Umbilical cord (tissue), 2 donors: ENCODE data around the gene XAGE3. TPM values are rescaled to one million over a fixed set of nuclear protein-coding genes. Genes with fewer than 3 reads are reported as not detected.
"Not testable (repeated sequence)": the region's sequence is repeated elsewhere in the genome, so short reads cannot be mapped to it uniquely, and the experiment has no call there.

Source experiments
- DNase-seq: peaks from one replicate; pipeline ENCODE4 v3.0.0-alpha.2; 2015; ENCODE audit warnings: low spot score
- total RNA-seq: library from RNA; depleted of rRNA; stranded (reverse); fragments of >200 nt; gene quantifications from one replicate; pipeline ENCODE4 v1.2.3, GENCODE V29; 2014; ENCODE audit warnings: low replicate concordance; ENCODE audit not compliant: insufficient read depth

The XAGE3 gene, protein sequence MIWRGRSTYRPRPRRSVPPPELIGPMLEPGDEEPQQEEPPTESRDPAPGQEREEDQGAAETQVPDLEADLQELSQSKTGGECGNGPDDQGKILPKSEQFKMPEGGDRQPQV
- total RNA-seq: not detected

DNA sequence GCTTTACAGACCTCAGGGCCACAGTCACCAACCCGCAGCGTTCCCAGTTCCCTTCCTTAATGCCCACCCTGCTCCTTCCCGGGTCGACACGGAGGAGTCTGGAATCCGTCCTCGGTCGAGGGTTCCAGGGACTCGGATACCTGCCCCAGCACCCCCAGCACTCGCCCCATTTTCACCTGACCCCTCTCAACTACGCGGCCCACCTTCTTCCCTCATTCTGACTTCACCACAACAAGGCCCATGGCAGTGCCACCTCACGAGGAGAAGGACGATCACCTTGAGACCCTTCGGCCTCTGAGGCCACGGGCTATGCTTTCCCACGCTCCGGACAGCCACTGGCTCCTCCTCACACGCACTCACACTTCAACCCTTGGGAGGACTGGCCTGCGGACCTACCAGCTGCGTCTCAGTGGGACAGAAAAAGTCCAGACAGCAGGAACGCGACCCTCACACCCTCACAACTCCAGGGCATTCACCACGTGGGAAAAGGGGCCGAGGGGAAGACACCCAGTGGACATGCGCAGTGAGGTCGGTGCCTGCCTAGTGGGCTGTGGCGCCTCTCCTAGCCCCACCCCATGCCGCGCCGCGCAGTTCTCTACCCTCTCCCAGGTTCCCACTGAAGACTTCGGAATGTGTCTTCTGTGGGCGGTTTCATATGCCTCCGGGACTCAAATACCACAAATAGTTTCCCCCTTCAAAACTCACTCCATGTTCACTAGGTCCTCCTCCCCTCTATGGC lies at the start of gene XAGE3:
XAGE3 (minus strand) TSS at position 474 of the 739 bp plus-strand sequence. CDS start 950 bp downstream, outside the sequence.
- no peak for DNase-seq

DNA sequence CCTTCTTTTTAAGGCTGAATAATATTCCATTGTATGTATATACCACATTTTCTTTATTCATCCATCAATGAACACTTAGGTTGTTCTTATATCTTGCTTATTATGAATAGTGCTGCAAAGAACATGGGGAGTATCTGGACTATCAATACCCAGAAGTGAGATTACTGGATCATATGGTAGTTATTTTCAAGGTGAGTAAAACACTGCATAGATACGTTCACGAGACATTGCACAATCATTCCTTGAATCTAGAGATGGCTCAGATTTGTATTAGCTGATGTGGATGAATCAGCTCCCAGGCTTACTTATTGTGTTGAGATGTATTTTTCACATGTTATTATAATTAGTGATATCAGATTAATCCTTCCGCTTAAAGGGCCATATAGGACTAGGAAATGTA lies 46.8 kb upstream of the XAGE3 start:
- DNase-seq: not testable (repeated sequence)

DNA sequence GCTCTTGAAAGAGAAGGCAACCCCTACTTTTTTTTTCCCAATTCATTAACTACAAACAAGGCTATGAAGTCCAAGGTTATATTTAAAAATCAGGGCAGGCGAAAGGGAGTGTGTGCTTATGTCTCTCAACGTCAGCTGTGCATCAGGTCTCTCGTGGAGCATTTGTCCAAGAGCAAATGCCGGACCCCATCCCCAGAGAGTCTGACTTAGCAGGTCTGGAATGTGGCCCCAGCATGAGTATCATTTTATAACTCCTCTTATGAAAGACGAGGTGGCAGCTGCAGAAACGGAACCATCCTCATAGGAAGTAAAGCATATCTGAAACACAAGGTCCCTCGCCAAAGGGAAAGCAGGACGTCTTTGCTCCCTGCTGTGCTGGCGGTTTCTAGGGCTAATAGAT lies 45.8 kb upstream of the XAGE3 start:
- DNase-seq: not testable (repeated sequence)

DNA sequence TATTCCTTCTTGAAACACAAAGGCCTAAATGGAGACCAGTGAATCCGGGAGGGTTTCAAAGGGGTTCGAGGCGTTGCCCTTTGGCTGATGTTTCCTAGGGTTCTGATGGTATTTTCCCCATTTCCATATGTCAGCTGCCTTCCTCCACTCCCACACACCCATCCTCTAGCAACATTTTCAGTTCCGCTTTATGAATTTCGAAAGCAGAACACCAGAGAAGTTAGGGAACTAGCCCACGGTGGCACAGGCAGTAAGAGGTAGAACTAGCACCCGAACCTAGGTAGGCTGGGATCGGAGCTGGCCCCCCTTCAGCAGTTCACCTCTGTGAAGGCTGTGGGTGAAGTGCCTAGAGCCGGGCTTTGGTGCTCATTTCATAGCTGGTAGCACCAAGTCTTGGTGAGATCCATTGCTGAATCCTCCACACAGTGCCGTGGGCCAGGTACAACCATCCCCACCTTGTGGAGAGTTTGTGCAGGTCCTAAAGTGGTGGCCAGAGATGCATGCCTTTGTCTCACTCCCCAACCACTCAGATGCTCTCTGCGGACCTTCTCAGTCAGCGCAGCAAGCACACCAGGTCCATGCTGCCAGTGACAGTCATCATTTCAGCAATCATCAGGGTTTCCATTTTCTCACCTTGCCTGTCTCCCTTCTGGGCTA lies 41.6 kb upstream of the XAGE3 start:
- DNase-seq: not testable (repeated sequence)

DNA sequence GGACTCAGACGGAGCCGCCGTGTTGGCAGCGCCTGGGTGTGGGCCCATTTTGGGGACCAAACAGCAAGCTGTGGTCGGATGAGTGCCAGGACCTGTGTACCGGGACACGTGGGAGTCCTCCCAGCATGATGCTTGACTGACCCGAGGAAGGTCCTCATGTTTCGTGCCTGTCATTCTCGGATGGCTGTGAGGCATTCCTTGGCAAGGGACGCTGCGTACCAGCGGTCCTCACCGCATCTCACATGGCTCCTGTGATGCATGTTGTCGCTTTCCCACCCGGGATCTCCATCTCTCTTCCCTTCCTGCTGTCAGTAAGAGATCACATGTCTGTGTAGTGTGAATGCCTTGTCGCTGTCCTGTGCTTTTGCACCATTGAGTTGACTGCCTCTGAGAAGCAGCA lies 40.0 kb upstream of the XAGE3 start:
- not testable (repeated sequence) for DNase-seq

DNA sequence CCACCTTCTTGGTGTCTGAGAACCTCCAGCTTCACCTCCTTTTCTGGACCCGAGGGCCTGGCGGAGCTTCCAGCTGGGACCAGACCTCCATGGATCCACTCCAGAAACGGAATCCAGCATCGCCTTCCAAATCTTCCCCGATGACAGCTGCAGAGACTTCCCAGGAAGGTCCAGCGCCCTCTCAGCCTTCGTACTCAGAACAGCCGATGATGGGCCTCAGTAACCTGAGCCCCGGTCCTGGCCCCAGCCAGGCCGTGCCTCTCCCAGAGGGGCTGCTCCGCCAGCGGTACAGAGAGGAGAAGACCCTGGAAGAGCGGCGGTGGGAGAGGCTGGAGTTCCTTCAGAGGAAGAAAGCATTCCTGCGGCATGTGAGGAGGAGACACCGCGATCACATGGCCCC lies 39.3 kb upstream of the XAGE3 start:
- DNase-seq: not testable (repeated sequence)

DNA sequence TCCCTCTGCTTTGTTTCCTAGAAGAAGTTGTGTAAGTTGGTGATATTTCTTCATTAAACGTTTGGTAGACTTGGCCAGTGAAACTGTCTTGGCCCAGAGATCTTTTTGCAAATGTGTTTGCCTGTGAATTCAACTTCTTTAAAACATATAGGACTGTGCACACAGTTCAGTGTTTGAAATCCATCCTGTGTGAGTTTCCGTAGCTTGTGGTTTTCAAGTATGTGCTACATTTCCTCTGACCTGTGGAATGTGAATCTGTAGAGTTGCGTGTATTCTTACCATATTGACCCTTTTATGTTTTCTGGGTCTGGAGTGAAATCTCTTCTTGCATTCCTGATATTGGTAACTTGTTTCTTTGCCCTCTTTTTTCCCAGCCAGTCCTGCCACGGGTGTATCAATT lies 38.2 kb upstream of the XAGE3 start:
- DNase-seq: not testable (repeated sequence)

DNA sequence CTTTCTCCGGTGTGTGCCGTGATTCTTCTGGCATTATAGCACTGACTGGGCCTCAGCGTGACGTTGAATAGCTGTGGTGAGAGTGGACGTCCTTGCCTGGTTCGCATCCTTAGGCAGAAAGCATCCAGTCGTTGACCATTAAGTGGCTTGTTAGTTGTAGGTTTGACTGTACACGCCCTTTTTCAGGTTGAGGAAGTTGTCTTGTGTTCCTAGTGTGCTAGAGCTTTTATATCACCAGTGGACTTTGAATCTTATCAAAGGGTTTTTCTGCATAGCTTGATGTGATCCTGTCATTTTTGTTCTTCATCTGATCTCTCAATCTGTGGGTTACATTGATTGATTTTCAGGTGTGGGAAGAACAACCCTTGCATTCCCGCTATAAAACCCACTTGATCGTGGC lies 37.6 kb upstream of the XAGE3 start:
- not testable (repeated sequence) for DNase-seq

DNA sequence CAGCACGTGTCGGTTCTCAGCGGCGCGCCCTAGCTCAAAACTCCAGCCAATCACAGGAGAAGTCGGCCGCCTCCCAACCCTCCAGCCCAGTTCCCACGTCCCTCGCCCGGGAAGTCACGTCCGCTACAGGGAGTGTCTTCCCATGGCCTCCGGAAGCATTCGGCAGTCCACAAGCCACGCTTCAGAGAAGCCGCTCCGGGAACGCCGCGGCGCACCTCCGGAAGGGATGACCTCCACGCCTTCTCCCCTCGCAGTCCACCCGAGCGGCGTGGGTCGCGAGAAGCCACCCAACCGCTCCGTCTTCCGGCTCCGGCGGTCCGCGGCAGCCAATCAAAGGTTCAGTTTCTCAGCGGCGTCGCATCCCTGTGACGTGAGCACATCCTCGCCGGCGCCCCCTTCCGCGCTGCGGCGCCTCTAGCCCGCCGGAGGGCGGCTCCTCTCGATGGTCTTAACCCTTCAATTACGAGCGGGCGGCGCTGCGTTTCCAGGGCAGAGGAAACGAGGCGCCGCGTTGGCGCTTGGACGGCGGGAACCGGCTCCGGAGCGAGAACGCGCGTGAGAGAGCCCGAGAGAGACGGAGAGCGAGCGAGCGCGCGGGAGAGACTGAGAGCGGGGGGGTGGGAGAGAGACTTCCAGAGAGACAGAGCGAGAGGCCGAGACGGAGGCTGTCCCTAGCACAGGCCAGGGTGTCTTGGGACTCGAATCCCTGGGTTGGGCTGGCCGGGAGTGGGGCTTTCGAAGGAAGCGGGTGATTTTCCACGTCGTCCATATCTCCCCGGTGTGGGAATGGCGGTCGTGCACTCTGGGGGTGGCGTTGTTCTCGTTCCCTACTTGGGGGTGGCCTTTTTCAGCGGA lies 29.2 kb upstream of the XAGE3 start, which contains the start of gene FAM156B:
FAM156B (plus strand) TSS at position 476 of the 855 bp plus-strand sequence. CDS start 9,896 bp downstream, outside the sequence.
- not testable (repeated sequence) for DNase-seq

DNA sequence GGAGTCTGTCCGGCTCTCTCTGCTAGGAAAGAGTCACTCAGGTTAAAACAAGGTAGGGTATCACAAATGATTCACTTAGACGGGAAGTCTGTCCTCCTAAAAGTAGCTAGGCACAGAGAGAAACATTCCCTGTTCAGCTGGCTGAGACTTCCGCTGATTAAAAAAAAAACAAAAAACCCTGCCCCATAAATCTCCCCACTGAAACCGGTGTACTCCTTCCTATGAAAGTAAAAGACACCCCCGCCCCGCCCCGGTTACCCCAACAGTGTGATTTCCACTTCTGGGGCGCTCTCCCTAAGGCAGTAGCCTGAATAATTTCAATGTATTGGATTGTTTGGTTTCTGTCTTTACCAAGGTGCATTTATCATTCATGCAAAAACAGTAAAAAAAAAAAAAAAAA lies 28.6 kb upstream of the XAGE3 start:
- DNase-seq: not testable (repeated sequence)

DNA sequence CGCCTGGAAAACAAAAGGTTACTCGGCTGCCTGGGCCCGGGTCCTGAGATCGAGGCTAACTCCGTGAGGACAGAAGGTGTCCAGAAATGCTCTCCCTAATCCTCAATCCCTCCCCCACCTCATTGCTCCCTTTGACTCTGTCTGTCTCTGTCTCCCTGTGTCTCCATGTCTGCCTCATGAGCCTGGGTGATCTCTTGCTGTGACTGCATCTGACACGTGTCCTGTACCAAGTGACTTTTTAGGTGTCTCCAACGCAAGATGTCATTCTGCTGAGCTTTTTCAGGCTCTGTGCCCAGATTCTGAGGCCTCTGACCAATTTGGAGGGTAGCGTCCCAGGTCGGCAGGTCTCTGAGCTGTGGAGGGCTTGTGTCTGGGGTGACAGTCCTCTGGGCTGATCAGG lies 20.2 kb upstream of the XAGE3 start:
- not testable (repeated sequence) for DNase-seq

DNA sequence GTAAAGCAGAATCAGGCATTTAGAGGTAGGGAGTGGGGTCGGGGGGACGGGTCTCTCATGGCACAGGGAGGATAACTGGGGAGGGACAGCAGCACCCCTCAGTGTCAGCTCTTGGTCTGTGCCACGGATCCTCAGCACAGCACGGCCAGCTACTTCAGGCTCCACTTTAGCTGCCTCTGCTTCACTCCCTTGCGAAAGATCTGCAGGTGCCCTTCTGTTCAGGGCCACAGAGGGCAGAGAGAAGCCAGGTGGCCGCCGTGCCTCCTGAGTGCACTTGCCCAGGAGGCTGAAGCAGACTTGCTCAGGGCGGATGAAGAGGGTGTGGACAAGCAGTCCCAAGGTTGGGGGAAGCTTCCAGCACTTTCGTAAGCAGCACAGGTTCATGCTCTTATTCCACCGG lies 19.6 kb upstream of the XAGE3 start:
- DNase-seq: not testable (repeated sequence)

DNA sequence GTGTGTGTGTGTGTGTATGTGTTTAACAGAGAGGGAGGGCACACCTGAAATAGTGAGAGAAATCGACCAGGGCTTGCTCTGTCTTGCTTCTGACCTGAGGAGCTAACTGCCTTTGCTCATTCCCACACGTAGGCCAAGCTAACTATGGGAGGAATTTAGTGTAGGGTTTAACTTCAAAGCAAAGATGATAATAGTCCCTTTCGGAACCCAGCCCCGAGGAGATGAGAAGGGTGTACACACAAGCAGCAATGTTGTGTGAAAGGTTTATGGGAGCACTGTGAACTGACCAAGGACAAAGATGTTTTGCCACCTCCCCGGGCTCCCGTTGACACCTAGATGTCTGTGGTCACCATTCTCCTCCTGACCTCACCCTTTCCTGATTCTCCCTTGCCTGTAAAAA lies 8.5 kb upstream of the XAGE3 start:
- DNase-seq: peak; percentile 13

DNA sequence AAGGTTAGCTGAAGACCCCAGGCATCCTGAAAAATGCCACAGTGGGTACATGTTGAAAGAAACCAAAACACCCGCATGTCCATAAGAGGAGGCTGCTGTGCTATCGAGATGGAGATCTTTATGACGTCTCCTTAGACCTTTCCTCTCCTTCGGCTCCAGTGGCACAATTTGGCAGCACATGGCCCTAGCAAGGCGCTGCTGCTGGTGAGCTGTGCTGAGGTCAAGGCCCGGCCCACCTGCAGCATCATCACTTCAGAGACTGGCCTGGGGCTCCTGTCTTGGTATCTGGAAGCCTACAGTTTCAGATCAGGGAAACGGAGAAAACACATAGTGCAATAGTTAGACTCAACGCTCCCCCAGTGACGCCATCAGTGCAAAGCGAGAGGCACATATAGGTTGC lies 7.6 kb upstream of the XAGE3 start:
- DNase-seq: not testable (repeated sequence)

DNA sequence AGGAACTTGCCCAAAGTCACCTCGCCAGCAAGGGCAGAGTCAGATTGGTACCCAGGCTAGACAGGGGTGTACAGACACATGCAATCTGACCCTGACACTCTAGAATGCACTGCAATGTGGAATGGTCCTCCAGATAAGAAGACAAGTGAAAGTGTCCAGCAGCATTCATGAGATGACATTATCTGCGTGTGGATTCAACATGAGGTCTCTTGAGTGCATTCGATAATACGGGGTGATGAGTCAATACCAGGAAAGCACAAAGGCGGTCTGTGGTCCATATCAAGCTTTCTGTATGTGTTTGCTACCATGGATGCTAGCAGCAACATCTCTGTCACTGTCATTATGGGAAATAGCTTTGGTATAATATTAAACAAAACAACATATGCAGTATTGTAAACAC lies 6.8 kb upstream of the XAGE3 start:
- DNase-seq: no peak

DNA sequence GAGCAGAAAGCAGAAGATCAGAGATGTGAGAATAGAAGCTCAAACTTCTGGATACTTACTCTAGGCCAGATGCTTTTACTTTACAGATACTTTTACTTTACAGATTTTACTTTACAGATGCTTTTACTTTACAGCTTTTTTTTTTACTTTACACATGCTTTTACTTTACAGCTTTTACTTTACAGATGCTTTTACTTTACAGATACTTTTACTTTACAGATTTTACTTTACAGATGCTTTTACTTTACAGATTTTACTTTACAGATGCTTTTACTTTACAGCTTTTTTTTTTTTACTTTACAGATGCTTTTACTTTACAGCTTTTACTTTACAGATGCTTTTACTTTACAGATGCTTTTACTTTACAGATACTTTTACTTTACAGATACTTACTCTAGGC lies 5.9 kb upstream of the XAGE3 start:
- DNase-seq: not testable (repeated sequence)

DNA sequence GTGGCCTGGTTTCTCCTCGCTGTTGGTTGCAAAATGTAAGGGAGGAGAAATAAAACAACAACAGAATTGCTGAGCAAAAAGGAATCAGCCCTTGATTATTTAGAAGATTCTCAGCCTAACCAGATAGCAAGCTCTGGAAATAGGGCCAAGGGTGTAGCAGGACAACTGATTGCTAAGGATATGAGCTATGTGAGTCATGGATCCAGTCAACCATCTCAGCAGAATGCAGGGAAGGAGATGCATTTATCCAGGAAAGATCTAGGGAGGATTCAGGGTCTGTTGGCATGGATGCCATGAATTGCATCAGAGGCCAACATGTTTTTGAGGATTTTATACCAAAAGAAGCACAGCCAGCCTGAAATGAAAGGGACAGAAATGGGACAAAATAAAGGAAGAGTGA lies 2.2 kb upstream of the XAGE3 start:
- DNase-seq: no peak

DNA sequence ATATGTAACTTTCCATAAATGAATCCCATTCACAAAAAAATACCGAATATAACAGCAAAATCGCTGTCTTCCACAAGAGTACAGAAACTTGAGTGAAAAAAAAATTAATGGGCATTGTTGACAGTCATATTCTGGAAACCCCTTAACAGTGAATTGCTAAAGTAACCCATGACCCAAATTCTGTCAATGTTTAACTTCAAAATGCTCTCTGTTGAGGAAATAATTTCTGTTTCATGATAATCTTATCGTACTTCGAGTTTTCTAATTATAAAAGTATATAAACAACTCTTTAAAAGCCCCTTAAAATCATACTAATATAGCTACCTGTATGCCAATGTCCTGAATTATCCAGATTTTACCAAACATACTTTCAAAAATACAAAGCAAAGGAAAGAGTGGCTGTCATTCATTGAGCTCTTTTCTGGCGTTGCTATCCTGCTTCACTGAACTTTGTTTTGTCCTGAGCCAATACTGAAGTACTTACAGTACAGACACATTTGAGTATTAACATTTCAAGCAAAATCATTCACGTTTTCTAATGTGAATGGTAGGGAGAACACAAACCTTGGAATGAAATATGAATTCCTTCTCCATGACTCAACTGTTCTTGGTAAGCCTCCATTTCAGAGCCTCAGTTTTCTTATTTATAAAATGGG lies 2.4 kb downstream of the XAGE3 start:
- no peak for DNase-seq

DNA sequence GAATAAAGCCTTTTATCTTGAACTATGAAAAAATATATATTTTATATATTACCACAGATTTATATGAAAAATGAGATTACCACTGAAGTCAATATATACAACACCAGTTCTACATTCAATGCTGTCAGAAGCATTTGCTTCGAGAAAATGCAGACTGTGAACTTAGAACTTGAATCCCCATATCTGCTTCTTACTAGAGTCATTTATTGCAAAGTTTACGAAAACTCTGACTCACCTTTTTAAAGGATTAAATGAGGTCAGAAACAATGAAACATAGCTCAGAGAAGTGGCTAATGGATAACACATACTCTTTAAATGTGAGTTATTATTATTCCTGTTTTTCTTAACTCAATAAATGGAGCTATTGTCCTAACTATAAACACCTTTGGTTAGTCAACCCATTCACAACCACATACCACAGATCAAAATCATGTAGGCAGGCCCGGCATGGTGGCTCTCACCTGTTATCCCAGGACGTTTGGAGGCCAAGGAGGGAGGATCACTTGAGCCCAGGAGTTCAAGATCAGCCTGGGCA lies 10.8 kb downstream of the XAGE3 start:
- not testable (repeated sequence) for DNase-seq

DNA sequence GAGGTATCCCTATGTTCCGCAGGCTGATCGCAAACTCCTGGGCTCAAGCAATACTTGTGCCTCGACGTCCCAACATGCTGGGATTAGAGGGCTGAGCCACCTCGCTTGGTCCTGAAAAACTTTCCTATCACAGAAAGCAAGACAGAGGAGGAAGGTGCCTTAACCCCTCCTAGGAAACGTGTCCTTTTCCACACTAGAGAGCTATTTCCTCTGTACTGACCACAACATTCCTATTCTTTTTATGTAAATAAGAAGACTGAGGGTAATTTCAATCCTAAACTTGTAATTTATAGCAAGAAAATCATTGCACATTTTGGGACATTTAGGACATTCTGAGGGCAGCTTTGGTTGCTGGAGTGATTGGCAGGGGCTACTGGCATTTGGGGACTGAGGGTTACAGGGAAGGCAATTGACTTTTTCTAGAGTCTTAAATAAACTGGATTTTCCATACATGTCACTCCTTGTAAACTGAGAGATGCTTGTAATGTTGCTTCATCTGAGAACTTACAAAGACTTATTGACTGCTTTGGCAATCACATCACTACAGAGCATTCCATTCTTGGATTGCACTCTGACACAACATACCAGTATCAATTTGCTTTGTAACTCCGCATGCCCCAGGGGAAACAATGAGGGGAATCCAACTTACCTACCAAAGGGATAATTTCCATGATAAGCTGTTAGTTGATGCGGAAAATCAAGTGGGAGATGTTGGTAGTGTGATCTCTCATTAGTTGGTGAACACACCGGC lies 15.6 kb downstream of the XAGE3 start:
- DNase-seq: no peak
